Body of pancreas (tissue), 4 donors: ENCODE data around the gene UBD. TPM values are rescaled to one million over a fixed set of nuclear protein-coding genes. Genes with fewer than 3 reads are reported as not detected.

Source experiments
- ATAC-seq: fragments of 150-250 bp; one replicate; pipeline ENCODE4 v1.9.1; 2016
- DNase-seq, 4 donors: peaks; one replicate each; pipeline ENCODE4 v3.0.0-alpha.2; 2019
- H3K27ac ChIP-seq, 4 donors: fragments of 200-600 bp; sonication (generic); 1 replicate in 3 of 4; 2 replicates in 1 of 4; pipeline versions ENCODE4 v1.5.1 to v1.6.1; 2016 to 2019; ENCODE audit warnings: mild to moderate bottlenecking in 1 of 4, mixed read lengths in 1 of 4, moderate library complexity in 1 of 4
- H3K27me3 ChIP-seq, 2 donors: fragments of 200-600 bp; sonication (generic); one replicate each; pipeline ENCODE4 v1.6.0; 2016; ENCODE audit warnings: mild to moderate bottlenecking in 1 of 2
- H3K36me3 ChIP-seq, 2 donors: fragments of 200-600 bp; sonication (generic); replicated peaks in 1 of 2; 2 replicates each; pipeline ENCODE4 v1.5.1; 2016; ENCODE audit warnings: low read depth in 2 of 2; ENCODE audit not compliant: insufficient read depth in 1 of 2
- H3K4me1 ChIP-seq: fragments of 200-600 bp; sonication (generic); one replicate; pipeline ENCODE4 v1.6.0; 2016
- H3K4me3 ChIP-seq, 2 donors: fragments of 200-600 bp; sonication (generic); 1 replicate in 1 of 2; 2 replicates in 1 of 2; pipeline ENCODE4 v1.5.1; 2016 to 2019
- H3K9me3 ChIP-seq, 3 donors: fragments of 200-600 bp; sonication (generic); 1 replicate in 2 of 3; 2 replicates in 1 of 3; pipeline ENCODE4 v1.5.1; 2016
- CTCF ChIP-seq, 7 experiments: fragments of 450-650 bp in 4 of 7; fragments of 200-600 bp in 3 of 7; sonication (generic) in 3 of 7; IDR thresholded peaks; one replicate each; pipeline ENCODE4 v1.5.1; 2016 to 2019; ENCODE audit warnings: antibody characterized with exemption in 7 of 7
- POLR2A ChIP-seq, 3 donors: fragments of 450-650 bp; IDR thresholded peaks; one replicate each; pipeline ENCODE4 v1.6.1; 2016; ENCODE audit warnings: antibody characterized with exemption in 3 of 3, mild to moderate bottlenecking in 2 of 3
- WGBS, 2 donors: methylation state at CpG; one replicate each; pipeline ENCODE4 v1.1.5; 2017; 5-methylcytosine and 5-hydroxymethylcytosine counted together
- intact Hi-C: fragments of 100-400 bp; cut with DNase I; formaldehyde crosslinking; loops from one replicate; pipeline ENCODE4 v1.15.1; 2023
- small RNA-seq: library from RNA; depleted of rRNA; stranded (forward); fragments of <200 nt; gene quantifications from one replicate; pipeline ENCODE3, GENCODE V24; 2016
- total RNA-seq, 2 donors: library from RNA; depleted of rRNA; stranded (reverse); fragments of >200 nt; gene quantifications; one replicate each; pipeline ENCODE4 v1.1.0, GENCODE V29; 2016

Gene UBD
- total RNA-seq, 2 donors from 2014 or later = 9.9 to 10.1 TPM

- no peaks in the 10 kb centered on the region for H3K4me1 ChIP-seq
- intact Hi-C loops = no loop called here
- no peaks in the 10 kb centered on the region for H3K9me3 ChIP-seq
- H3K36me3 ChIP-seq = no peaks in the 10 kb centered on the region
- H3K27ac ChIP-seq = no peak overlapping the region
- no peak overlapping the region for H3K4me3 ChIP-seq
- ATAC-seq (no peak), DNase-seq (no peak)
- H3K27me3 ChIP-seq = no peaks in the 10 kb centered on the region
- WGBS, 2 donors = 79 to 87% methylated on average over 10 to 11 of the region's 11 CpGs
- TF ChIP-seq CTCF (IDR thresholded peaks at IDR 0.05) = no peak
Measured at GRCh38 chr6:29506446-29507067, 53.0 kb downstream of the UBD start.

GRCh38 chr6:29505808-29506207 lies 53.7 kb downstream of the UBD start:
- TF ChIP-seq POLR2A (IDR thresholded peaks at IDR 0.05) (no peak), CTCF (IDR thresholded peaks at IDR 0.05) (no peak)
- Histone ChIP-seq H3K4me1 (no peaks in the 10 kb centered on the region), H3K27me3 (no peaks in the 10 kb centered on the region), H3K27ac (no peak overlapping the region), H3K4me3 (no peak overlapping the region), H3K9me3 (no peaks in the 10 kb centered on the region), H3K36me3 (no peaks in the 10 kb centered on the region)
- 89 to 96% methylated on average over 3 of the region's 3 CpGs for WGBS, 2 donors
- ATAC-seq = no peak
- intact Hi-C loops = no loop called here
- no peak for DNase-seq

Small RNA genes within 50 kb of the gene (small RNA-seq; reads per million reads assigned to genes)
- 0.28 reads per million for gene SNORD32B
- gene TMEM183AP1 = not detected

Other genes starting within 250 kb of the UBD start
- gene OR5V1, start 190.9 kb downstream of the UBD start, total RNA-seq = not detected
- gene OR12D3, start 184.4 kb downstream of the UBD start, total RNA-seq = not detected
- gene OR12D2, start 164.1 kb downstream of the UBD start, total RNA-seq = not detected
- gene OR12D1, start 144.8 kb downstream of the UBD start, total RNA-seq = not detected
- not detected for gene OR10C1, start 120.4 kb downstream of the UBD start, total RNA-seq
- gene OR11A1, start 102.7 kb downstream of the UBD start, total RNA-seq = not detected
- gene OR2H1, start 102.6 kb downstream of the UBD start, total RNA-seq = not detected
- not detected for gene MAS1L, start 71.8 kb downstream of the UBD start, total RNA-seq
- not detected for gene OR2H2, start 25.4 kb upstream of the UBD start, total RNA-seq
- gene GABBR1, start 73.5 kb upstream of the UBD start, total RNA-seq = 10 to 100 TPM; 23.7 to 31.9 TPM
- gene MOG, start 97.4 kb upstream of the UBD start, total RNA-seq = not detected
- not detected for gene ZFP57, start 121.4 kb upstream of the UBD start, total RNA-seq
- 10 to 100 TPM; 25.4 to 51.7 TPM for gene HLA-F, start 163.7 kb upstream of the UBD start, total RNA-seq